Fibroblast of lung (primary cell): ENCODE measurements around the gene PDE11A.

Experiments used
- EZH2 ChIP-seq: IDR thresholded peaks from 2 replicates; pipeline ENCODE4 v1.5.1; 2012; ENCODE audit warnings: low read length, control low read depth, mild to moderate bottlenecking; ENCODE audit errors: missing control alignments
- TF ChIP-seq, protein P1 (sequence below), 2 donors: IDR thresholded peaks in 1 of 2; conservative IDR thresholded peaks in 1 of 2; 1 replicate in 1 of 2; 2 replicates in 1 of 2; pipeline ENCODE4 v1.5.1; 2011 to 2012; ENCODE audit warnings: low read length in 2 of 2, control low read depth in 1 of 2, inconsistent platforms in 1 of 2, low read depth in 1 of 2, mild to moderate bottlenecking in 1 of 2

DNA sequence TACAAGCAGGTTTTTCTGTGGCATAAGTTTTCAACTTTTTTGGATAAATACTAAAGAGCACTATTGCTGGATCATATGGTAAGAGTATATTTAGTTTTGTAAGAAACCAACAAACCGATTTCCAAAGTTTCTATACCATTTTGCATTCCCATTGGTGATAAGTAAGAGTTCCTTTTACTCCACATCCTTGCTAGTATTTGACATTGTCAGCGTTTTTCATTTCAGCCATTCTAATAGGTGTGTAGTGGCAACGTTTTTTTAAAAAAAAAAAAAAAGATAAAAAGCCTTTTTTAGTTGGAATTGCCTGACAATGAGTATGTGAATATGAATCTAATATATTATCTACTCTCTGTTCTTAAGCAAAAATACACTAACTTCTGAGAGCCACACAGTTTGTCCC lies 494.1 kb downstream of the PDE11A start:
- TF ChIP-seq EZH2, result no peak
- TF ChIP-seq, protein P1, sequence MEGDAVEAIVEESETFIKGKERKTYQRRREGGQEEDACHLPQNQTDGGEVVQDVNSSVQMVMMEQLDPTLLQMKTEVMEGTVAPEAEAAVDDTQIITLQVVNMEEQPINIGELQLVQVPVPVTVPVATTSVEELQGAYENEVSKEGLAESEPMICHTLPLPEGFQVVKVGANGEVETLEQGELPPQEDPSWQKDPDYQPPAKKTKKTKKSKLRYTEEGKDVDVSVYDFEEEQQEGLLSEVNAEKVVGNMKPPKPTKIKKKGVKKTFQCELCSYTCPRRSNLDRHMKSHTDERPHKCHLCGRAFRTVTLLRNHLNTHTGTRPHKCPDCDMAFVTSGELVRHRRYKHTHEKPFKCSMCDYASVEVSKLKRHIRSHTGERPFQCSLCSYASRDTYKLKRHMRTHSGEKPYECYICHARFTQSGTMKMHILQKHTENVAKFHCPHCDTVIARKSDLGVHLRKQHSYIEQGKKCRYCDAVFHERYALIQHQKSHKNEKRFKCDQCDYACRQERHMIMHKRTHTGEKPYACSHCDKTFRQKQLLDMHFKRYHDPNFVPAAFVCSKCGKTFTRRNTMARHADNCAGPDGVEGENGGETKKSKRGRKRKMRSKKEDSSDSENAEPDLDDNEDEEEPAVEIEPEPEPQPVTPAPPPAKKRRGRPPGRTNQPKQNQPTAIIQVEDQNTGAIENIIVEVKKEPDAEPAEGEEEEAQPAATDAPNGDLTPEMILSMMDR (conservative IDR thresholded peaks at IDR 0.05 in 1 of 2, IDR thresholded peaks at IDR 0.05 in 1 of 2; ENCODE audit: low read depth in 1 of 2, low read length in 2 of 2), result no peak
